NT2/D1 (cell line): ENCODE data around the gene USP8.

Source experiments
- SUZ12 ChIP-seq: IDR thresholded peaks from 2 replicates; pipeline ENCODE4 v1.6.1; 2011; ENCODE audit not compliant: insufficient read length, insufficient read depth; ENCODE audit errors: extremely low read depth
- YY1 ChIP-seq: IDR thresholded peaks from 2 replicates; pipeline ENCODE4 v1.6.1; 2011; ENCODE audit not compliant: insufficient read length, insufficient read depth
- ZNF274 ChIP-seq: IDR thresholded peaks from 2 replicates; pipeline ENCODE4 v1.6.1; 2011; ENCODE audit warnings: mild to moderate bottlenecking, low read depth, low read length

DNA sequence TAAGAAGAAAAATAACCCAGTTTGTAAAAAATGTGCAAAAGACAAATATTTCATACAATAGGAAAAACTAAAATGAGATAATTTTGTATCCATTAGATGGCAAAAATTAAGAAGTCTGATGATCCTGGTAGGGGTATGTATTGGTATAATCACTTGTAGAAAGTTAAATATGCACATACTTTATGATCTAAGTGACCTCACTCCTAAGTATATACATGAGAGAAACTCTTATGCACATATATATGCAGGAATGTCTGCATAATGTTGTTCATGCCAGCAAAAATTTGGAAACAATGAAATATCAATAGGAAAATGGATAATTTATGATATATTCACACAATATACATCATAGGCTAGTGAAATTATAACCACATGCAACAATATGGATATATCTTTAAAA lies 88.8 kb downstream of the USP8 start:
- no peak for TF ChIP-seq ZNF274
- TF ChIP-seq YY1: no peak
- TF ChIP-seq SUZ12: no peak
